ENCODE data around the gene MAN1C1.

- TF ChIP-seq CTCF (IDR thresholded peaks at IDR 0.05) (no peak), ATF2 (CRISPR knock-in tag; IDR thresholded peaks at IDR 0.05; ENCODE audit: borderline replicate concordance, low read depth) (no peak), IRF2 (CRISPR knock-in tag; IDR thresholded peaks at IDR 0.05; ENCODE audit: borderline replicate concordance, low read depth) (no peak), FOXJ3 (CRISPR knock-in tag; IDR thresholded peaks at IDR 0.05; ENCODE audit: borderline replicate concordance) (no peak), CREM (CRISPR knock-in tag; IDR thresholded peaks at IDR 0.05) (no peak)
Measured at GRCh38 chr1:25634896-25635295, 18.3 kb downstream of the MAN1C1 start.

All from WTC11 (cell line).